Keratinocyte (primary cell): Measurements from ENCODE around the gene KCTD1.

Experiments used
- EZH2 ChIP-seq: IDR thresholded peaks from one replicate; pipeline ENCODE4 v1.6.1; 2012; ENCODE audit warnings: inconsistent platforms, mild to moderate bottlenecking, low read length, moderate library complexity
- TF ChIP-seq, protein P1 (sequence below), 3 experiments: IDR thresholded peaks in 1 of 3; conservative IDR thresholded peaks in 1 of 3; optimal IDR thresholded peaks in 1 of 3; 2 replicates in 2 of 3; 3 replicates in 1 of 3; pipeline versions ENCODE3 to v1.5.1; 2011; ENCODE audit warnings: low read length in 3 of 3, mild to moderate bottlenecking in 3 of 3, moderate library complexity in 2 of 3, control low read depth in 1 of 3, inconsistent platforms in 1 of 3; ENCODE audit not compliant: insufficient read depth in 2 of 3; ENCODE audit errors: extremely low read depth in 1 of 3

DNA sequence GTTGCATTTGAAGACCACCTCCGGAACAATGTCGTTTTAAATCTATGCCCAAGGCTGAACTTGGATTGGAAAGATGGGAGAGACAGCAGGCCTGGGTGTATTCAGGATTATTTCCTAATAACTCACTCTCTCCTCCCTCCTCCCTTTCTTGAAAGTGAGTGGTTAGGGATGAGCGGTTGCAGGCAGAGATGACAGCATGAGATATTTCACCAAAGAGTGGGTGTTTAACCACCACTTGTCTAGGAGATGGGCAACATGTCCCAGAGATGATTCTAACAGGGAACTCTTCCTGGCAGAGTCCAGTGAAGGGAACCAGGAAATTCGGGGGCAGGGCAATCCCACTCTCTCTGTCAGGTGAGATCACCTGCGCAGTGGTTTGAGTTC, 123.2 kb downstream of the KCTD1 start:
- TF ChIP-seq, protein P1, sequence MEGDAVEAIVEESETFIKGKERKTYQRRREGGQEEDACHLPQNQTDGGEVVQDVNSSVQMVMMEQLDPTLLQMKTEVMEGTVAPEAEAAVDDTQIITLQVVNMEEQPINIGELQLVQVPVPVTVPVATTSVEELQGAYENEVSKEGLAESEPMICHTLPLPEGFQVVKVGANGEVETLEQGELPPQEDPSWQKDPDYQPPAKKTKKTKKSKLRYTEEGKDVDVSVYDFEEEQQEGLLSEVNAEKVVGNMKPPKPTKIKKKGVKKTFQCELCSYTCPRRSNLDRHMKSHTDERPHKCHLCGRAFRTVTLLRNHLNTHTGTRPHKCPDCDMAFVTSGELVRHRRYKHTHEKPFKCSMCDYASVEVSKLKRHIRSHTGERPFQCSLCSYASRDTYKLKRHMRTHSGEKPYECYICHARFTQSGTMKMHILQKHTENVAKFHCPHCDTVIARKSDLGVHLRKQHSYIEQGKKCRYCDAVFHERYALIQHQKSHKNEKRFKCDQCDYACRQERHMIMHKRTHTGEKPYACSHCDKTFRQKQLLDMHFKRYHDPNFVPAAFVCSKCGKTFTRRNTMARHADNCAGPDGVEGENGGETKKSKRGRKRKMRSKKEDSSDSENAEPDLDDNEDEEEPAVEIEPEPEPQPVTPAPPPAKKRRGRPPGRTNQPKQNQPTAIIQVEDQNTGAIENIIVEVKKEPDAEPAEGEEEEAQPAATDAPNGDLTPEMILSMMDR (optimal IDR thresholded peaks at IDR 0.05 in 1 of 3, IDR thresholded peaks at IDR 0.05 in 1 of 3, conservative IDR thresholded peaks at IDR 0.05 in 1 of 3; ENCODE audit: extremely low read depth in 1 of 3, insufficient read depth in 2 of 3, low read length in 3 of 3) = no peak
- TF ChIP-seq EZH2 = no peak
